HEK293 (cell line): Measurements from ENCODE around the gene ARHGEF4.

Experiments used
- ZNF24 ChIP-seq: fragments of 450-650 bp; formaldehyde crosslinking; IDR thresholded peaks from 2 replicates; pipeline ENCODE4 v1.5.1; 2016; ENCODE audit warnings: missing biosample characterization, missing genetic modification characterization
- TF ChIP-seq, protein P1 (sequence below): fragments of 450-650 bp; formaldehyde crosslinking; IDR thresholded peaks from 2 replicates; pipeline ENCODE4 v1.5.1; 2016; ENCODE audit warnings: missing biosample characterization, missing genetic modification characterization
- TF ChIP-seq, protein P2 (sequence below): fragments of 450-650 bp; formaldehyde crosslinking; IDR thresholded peaks from 2 replicates; pipeline ENCODE4 v1.5.1; 2016; ENCODE audit warnings: missing biosample characterization, missing genetic modification characterization, low read depth

DNA sequence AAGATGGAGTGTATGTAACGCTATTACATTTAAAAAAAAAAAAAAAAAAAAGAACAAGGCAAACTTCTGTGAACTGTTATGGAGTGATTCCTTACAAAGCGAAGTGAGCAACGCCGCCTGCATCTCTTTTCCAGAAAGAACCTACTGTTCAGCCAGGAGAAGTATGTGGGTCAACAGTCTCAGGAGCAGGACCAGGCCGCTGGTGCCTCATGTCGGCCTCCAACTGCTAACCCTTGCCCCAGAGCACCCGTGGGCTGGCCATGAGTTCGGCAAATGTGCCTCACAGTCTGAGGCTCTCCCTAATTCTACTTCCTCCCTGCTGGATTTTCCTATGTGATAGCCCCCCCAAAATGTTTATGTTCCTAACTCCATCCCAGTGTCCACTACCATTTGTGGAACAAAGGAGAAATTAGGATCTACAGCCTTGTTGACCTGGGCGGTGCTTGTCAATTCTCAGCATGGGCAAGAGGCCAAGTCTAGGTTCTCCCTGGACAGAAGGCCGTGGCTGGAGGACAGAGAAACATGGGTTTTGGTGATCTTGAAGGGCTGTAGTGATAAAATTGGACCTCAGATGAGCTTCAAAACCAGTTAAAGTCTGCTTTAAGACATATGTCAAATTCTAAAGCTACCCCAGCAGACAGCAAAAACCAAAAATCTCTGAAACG lies 240.6 kb downstream of the ARHGEF4 start:
- no peak for TF ChIP-seq ZNF24 (tag by site-specific recombination)
- TF ChIP-seq, protein P1, sequence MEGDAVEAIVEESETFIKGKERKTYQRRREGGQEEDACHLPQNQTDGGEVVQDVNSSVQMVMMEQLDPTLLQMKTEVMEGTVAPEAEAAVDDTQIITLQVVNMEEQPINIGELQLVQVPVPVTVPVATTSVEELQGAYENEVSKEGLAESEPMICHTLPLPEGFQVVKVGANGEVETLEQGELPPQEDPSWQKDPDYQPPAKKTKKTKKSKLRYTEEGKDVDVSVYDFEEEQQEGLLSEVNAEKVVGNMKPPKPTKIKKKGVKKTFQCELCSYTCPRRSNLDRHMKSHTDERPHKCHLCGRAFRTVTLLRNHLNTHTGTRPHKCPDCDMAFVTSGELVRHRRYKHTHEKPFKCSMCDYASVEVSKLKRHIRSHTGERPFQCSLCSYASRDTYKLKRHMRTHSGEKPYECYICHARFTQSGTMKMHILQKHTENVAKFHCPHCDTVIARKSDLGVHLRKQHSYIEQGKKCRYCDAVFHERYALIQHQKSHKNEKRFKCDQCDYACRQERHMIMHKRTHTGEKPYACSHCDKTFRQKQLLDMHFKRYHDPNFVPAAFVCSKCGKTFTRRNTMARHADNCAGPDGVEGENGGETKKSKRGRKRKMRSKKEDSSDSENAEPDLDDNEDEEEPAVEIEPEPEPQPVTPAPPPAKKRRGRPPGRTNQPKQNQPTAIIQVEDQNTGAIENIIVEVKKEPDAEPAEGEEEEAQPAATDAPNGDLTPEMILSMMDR (tag by site-specific recombination) = no peak
- TF ChIP-seq, protein P2, sequence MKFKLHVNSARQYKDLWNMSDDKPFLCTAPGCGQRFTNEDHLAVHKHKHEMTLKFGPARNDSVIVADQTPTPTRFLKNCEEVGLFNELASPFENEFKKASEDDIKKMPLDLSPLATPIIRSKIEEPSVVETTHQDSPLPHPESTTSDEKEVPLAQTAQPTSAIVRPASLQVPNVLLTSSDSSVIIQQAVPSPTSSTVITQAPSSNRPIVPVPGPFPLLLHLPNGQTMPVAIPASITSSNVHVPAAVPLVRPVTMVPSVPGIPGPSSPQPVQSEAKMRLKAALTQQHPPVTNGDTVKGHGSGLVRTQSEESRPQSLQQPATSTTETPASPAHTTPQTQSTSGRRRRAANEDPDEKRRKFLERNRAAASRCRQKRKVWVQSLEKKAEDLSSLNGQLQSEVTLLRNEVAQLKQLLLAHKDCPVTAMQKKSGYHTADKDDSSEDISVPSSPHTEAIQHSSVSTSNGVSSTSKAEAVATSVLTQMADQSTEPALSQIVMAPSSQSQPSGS (tag by site-specific recombination) = no peak
